HG03025 (cell line): Measurements from ENCODE around the gene PBX4.

Source experiments
- ATAC-seq: cut with Tn5 transposase; IDR thresholded peaks from one replicate; pipeline ENCODE4 v1.9.1; 2021; ENCODE audit warnings: mild to moderate bottlenecking, moderate library complexity; ENCODE audit not compliant: unreplicated experiment, low FRiP score

PBX4 gene

GRCh38 chr19:19542507-19542906 is 76.0 kb downstream of the PBX4 start:
- ATAC-seq: no peak

GRCh38 chr19:19541616-19542015 is 76.9 kb downstream of the PBX4 start:
- no peak for ATAC-seq

DNA sequence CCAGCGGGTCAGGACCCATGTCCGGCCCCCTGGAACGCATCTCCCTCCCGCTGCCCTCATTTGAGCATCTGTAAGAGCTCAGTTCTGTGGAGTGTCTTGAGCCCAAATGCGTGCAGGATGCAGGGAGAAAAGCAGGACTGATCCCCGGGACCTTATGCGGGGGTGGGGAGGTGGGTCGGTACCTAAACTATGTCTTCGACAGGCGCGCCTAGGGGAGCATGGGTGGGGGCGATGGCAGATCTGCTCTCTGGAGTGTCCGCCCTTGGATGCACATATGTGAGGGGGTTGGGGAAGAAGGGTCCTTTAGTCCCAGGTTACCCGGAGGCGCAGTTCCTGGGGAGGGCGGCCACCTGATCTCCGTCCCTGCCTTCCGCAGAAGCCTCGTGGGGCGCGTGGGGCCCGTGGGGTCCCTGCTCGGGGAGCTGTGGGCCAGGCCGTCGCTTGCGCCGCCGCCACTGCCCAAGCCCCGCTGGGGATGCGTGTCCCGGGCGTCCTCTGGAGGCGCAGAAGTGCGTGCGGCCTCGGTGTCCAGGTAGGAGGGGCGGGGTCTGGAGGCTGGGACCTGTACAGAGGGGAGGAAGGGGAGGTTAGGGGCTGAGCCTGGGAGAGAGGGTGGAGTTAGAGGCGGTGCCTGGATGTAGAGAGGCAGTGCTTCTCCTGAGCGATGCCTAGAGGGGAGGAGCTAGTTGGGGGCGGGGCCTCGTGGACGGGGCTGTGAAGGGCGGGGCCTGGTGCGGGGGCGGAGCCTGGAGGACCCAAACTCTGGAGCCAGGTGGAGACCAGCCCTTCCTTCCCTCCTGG is 77.6 kb downstream of the PBX4 start:
- no peak for ATAC-seq

GRCh38 chr19:19540064-19540714 is 78.3 kb downstream of the PBX4 start:
- ATAC-seq: no peak

DNA sequence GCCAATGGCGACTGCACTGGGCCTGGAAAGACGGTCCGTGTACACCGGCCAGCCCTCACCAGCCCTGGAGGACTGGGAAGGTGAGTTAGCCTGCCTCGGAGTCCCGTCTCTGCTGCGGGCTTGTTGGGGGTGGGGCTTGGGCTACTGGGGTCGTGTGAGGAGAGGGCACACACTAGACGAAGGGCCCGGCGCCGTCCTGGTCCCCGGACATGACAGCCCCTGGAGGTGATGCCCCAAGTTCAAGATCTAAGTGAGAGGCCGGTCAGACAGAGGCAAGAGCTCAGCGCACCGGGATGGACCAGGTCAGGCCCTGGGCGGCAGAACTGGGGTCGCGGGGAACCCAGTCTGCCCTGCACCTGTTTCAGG is 78.8 kb downstream of the PBX4 start:
- ATAC-seq: no peak

DNA sequence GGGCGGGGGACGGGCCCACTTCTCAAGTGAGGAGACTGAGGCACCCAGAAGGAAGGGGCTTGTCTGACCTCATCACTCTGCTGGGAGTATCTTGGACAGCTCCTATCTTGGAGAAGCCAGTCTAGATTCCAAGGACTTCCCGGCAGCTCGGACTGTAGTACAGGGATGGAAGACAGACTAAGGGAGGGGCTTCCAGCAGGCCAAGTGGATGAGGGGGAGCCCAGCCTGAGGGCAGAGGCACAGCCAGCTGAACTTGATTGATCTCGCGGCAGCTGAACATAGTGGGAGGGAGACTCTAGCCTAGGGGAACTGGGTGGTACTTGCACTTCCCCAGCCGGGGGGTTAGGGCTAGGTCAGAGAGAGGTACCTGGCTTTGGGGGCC is 79.7 kb downstream of the PBX4 start:
- ATAC-seq: no peak

GRCh38 chr19:19538061-19538784 is 80.3 kb downstream of the PBX4 start, which contains the start of gene CILP2:
TSS of gene CILP2 (plus strand) at chr19:19538265. CDS start at chr19:19538350, 85 bp downstream.
- no peak for ATAC-seq

DNA sequence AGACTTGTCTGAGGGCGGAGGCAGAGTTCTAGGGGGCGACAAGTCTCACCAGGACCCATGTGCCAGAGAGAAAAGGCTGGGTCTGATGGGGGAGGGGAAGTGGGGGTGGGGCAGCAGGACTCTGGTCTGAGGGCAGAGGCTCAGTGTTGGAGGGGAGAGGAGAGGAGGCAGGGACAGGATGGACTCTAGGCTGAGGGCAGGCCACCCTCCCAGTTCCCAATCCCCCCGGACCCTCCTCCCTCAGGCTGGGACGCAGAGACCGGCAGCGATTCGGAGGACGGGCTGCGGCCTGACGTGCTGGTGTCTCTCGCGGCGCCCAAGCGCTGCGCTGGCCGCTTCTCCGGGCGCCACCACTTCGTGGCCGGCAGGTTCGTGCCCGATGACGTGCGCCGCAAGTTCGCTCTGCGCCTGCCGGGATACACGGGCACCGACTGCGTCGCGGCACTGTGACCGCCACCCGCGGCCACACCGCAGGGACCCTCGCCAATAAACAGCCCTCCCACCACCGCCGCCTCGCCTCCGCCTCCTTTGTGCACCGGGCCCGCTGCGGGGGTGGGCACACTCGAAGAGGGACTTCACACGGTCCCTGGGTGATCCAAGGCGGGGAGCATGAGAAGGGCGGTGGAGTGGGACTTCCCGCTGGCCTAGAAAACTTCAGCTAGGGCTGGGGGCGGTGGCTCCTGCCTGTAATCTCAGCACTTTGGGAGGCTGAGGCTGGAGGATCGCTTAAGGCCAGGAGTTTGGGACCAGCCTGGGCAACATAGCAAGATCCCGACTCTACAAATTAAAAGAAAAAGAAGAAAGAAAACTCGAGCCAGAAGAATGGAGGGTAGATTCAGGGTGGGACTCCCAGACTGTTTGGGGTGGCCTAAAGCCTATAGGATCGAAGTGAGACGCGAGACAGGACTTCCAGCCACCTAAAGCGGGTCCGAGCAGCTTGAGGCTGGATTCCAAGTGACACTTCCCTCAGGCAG is 81.1 kb downstream of the PBX4 start:
- ATAC-seq: no peak

DNA sequence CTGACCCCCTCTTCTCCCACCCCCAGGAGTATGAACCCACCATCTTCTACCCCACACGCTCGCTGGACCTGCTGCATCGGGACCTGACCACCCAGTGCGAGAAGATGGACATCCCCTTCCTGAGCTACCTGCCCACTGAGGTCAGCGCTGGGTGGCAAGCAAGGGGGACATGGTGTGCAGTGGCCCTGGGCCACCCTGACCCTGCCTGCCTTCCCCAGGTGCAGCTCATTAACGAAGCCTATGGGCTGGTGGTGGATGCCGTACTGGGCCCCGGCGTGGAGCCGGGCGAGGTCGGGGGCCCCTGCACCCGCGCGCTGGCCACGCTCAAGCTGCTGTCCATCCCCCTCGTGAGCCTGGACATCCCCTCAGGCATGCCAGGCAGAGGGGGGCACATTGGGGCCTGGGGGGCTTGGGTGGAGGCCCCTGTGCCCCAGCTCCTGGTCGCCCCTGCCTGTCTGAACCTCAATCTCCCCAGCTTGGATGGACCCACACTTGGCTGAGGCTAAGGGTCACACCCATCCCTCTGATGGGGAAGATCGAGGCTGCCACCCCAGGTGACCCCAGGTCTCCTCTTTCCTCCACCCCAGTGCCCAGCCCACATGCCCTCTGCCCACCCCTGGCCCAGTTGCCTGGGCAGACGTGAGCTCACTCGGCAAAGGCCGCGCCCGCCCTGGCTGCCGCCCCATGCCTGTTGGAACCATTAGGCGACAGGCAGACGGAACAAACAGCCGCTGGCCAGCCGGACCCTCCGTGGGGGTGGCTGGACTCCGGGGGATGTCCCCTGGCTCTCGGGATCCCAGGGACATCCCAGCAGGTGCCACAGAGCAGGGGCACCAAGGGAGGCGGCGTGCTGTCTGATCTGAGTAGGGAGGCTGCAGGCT is 82.9 kb downstream of the PBX4 start:
- ATAC-seq: no peak

- no peak for ATAC-seq
Observed at GRCh38 chr19:19534556-19535265, 83.8 kb downstream of the PBX4 start.

- no peak for ATAC-seq
Observed at GRCh38 chr19:19533841-19534240, 84.6 kb downstream of the PBX4 start.

DNA sequence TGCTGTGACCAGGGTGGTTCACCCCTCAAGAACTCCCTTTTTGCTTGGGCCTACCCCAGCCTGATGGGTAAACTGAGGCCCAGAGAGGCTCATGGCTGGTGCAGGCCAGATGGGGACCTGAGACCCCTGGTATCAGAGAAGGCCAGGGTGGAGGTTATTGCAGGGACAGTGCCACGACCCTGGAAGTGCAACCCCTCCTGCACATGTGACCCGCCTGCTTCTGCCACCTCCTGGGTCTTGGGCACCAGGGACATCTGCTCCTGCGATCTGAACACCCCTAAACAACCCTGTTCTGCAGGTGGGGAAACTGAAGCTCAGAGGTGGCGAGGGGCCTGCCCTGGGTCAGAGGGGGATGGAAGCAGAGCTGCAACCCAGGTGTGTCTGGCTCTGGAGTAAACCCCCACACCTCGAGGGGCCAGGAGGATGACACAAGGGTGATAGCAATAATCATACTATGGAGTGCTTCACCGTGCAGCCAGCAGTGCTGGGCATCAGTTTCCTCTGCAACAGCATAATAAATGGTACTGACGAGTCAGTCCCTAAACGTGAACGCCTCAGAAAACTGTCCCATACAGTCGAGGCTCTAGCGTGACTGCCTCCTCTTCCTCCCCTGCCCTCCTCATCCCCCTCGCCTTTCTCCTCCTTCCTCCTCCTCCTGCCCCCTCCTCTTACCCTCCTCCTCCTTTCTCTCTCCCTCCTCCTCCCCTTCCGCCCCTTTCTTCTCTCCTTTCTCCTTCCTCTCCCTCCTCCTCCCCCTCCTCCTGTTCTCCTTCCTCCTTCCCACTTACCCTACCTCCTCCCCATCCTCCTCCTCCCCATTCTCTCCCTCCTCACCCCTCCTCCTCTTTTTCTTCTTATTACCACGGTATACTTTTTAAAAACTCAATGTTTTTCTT is 85.4 kb downstream of the PBX4 start:
- ATAC-seq: no peak

GRCh38 chr19:19531951-19532805 is 86.3 kb downstream of the PBX4 start:
- no peak for ATAC-seq

DNA sequence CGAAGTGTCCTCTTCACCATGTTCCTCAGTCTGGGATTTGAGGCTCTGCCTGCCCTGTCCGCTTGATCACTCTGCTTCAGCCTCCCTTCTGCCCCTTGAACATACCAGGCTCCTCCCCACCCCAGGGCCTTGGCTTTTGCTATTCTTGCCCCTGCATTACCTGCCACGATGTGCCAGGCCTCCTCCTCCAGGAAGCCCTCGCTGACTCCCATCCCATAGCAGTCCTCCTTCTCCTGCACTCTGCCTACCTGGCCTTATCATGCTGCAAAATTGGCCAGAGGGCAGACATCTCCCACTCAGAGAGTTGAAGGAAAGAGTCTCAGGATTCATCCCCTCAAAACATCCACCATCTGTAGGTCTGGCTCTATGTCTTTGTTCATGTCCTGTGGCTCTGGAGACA is 87.6 kb downstream of the PBX4 start:
- ATAC-seq: no peak

DNA sequence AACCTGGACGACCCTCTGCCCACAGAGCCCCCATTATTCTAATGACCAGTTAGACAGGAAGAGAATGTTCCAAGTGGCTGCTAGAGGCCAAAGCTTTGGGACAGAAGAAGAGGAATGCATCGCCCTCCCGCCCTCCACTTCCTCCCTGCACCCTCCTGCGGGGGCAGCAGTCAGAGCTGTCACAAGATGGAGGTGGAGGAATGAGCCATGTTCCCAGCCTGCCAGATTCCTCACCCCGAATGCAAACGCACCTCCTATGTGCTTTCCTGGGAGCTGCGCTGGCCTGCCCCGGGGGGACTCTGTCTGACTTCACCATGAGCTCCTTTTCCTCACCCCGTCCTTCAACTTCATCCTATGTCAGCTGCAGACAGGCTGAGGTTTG is 88.1 kb downstream of the PBX4 start:
- ATAC-seq: no peak

DNA sequence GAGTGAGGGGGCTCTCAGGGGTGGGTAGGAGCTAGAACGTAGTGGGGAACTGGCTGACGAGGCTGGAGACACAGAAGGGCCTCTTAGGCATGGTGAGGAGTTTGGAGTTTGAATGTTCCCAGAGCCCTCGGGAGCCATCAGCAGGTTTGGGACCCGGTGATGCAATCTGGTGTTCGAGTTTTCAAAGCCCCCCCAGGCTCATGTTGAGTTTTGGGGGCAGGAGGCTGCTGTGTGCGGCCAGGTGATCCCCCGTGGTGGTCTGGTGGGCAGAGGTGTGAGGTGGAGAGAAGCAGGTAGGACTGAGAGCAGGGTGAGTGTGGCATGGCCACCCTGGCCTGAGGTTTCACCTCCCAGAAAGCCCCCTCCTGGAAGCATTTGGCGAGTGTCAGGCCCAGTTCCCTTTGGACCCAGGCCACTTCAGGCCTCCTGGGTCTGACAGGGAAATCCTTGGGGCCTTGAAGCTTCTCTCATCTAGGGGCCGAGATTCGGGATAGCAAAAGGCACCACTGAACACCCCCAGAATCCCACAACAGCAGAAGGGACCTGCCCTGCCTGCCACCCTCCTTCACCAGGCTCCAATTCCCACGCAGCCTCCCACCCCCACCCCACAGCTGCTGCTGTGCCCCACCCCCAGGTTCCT is 88.6 kb downstream of the PBX4 start:
- ATAC-seq: no peak
